DMS153 (cell line): ENCODE measurements around the gene LARP4B.

Experiments
- DNase-seq: peaks from one replicate; lab custom pipeline; 2025; lab: John Stamatoyannopoulos, UW

LARP4B gene

DNA sequence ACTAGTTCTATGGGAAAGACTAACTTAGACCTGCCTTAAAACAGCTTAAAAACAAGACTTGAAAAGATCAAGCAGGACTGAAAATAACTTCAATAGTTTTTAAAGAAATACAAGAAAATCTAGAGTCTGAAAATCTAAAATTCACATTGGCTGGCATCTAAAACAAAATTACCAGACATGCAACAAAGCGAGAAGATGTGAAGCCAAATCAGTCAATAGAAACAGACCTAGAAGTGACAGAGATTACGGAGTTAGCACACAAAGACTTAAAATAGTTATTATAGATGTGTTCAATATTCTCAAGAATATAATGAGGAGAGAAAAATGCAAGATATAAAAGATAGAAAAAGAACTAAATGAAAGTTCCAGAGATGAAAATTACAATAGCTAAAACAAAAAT lies 163.7 kb downstream of the LARP4B start:
- DNase-seq, result no peak

DNA sequence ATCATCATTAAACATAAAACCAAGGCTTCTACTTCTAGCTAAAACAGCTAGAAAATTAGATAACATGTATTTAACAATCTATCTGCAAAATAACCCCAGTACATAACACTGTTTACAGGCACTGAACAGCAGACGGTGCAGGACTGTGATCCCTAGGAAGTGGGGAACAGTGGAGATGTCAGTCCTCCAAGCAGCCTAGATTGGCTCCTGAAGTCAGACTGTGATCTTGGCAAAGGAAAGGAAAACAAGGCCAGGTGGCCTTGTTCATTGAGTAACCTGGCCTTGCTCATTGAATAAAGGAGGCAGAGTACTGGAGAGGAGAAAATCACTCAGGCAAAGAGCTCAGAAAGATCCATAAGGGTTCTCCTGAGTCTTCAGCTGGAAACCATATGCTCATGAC lies 164.3 kb downstream of the LARP4B start:
- DNase-seq, result no peak

DNA sequence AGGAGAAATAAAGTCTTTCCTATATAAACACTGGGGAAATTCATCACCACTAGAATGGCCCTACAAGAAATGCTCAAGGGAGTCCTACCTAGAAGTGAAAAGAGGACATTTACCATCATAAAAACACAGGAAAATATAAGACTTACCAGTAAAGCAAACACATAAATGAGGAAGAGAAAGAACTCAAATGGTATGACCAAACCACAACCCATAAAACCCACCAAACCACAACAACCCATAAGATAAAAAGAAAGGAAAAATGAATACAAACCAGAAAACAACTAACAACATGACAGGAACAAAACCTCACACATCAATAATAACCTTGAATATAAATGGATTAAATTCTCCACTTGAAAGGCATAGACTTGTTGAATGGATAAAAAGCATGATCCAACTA lies 170.1 kb downstream of the LARP4B start:
- no peak for DNase-seq

DNA sequence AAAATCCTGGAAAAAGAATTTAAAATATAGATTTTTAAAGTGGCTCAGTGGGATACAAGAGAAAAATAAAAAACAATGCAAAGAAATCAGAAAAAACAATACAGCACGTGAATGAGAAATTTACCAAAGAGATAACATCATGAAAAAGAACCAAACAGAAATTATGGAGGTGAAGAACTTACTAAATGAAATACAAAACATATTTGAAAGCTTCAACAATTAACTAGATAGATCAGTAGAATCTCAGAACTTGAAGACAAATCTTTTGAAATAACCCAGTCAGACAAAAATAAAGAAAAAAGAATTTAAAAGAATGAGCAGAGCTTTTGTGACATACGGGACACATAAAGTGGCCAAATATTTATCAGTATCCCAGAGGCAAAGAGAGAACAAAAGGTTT lies 170.9 kb downstream of the LARP4B start:
- no peak for DNase-seq

DNA sequence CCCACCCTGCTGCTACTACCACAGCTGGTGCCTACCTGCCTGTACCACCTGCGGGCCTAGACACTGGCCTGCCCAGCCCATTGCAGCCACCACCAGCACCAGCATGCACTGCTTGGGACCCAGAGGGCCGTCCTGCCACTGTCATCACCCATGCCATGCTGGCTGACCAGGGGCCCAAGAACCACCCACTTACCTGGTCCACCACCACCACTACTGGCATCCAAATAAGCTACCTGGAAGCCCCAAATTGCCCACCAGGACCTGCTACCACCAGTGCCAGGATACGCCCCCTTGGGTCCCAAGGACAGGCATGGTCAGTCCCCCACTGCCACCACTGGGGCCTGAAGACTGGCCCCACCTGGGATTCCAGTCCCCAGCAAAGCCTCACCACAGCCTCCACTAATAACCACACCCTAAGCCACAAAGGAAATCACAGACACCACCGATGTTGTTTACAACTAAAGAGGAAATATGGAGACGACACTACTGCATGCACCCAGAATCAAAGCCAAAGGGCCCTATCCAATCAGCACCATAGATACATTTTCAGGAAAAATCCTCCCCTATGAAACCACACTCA lies 171.5 kb downstream of the LARP4B start:
- DNase-seq, result no peak
